ENCODE results near the gene LEKR1. TPM values are rescaled to one million over a fixed set of nuclear protein-coding genes. Genes with fewer than 3 reads are reported as not detected.
"Not testable (repeated sequence)": the region's sequence is repeated elsewhere in the genome, so short reads cannot be mapped to it uniquely, and the experiment has no call there.

LEKR1 gene
- total RNA-seq, 5 donors from 2014 or later (not counting 1 experiment from before 2014, with no cell fraction given) = 1.2 to 3.6 (median 2.8) TPM

DNA sequence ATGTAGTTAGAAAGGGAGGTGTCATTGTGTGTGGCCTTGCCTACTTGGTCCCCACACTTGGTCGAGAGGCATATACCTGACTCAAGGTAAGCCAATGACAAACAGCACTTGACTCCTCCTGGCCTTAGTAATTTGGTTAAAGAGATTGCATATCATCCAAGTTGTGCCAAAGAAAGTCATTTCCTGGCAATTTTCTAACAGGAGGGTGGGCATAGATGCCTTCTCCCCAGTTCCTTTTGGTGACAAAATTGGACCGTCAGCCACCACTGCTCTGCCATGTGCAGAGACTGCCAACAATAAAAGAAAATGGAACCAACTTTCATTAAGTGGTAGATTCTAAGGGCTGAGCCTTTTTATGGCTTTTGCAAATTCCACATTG, 7.9 kb upstream of the LEKR1 start:
- no peaks in the 10 kb centered on the region for H3K27me3 ChIP-seq (replicated peaks in 1 of 2; ENCODE audit: control insufficient read depth in 2 of 2, extremely low read depth in 1 of 2, insufficient read depth in 2 of 2, low read length in 1 of 2)
- H3K27me3 Mint-ChIP-seq = no peaks in the 10 kb centered on the region
- peaks cover 16 to 18% of the 10 kb centered on the region in 2 experiments for H3K4me1 ChIP-seq (ENCODE audit: control insufficient read depth in 1 of 2, extremely low read depth in 1 of 2, insufficient read depth in 2 of 2, low read length in 2 of 2)
- H3K9me3 Mint-ChIP-seq = peaks cover 0 to 2% (median 0%) of the 10 kb centered on the region in 3 donors
- ChIA-PET CTCF (interaction anchor here in 1 of 2 donors (1.0 kb wide), 1 partner anchor 57 kb away, joined by 3 read pairs; no protein-coding TSS in a partner anchor), POLR2A (interaction anchor here (0.7 to 1.0 kb wide), 2 partner anchors 9 to 145 kb away, joined by 3 read pairs; no protein-coding TSS in a partner anchor)
- no peak overlapping the region for H3K4me3 ChIP-seq (ENCODE audit: control insufficient read depth in 1 of 2, extremely low read depth in 1 of 2, low read length in 1 of 2)
- peaks cover 3% of the 10 kb centered on the region for H3K36me3 Mint-ChIP-seq
- peaks cover 23 to 40% (median 36%) of the 10 kb centered on the region in 3 donors for H3K4me1 Mint-ChIP-seq
- 100% methylated on average over 1 of the region's 2 CpGs for WGBS (ENCODE audit: insufficient coverage)
- no peak for ATAC-seq (replicated peaks in 1 of 4)
- H3K36me3 ChIP-seq (ENCODE audit: control insufficient read depth in 2 of 2, extremely low read depth in 1 of 2, insufficient read depth in 1 of 2, low read length in 1 of 2) = no peaks in the 10 kb centered on the region
- no peak overlapping the region for H3K27ac ChIP-seq (ENCODE audit: low read length)
- peak overlapping the region; percentile 88 to 92 (median 89) for H3K4me3 Mint-ChIP-seq
- no peak for DNase-seq
- peak overlapping the region; percentile 98 to 99 for H3K27ac Mint-ChIP-seq
- H3K9me3 ChIP-seq = no peaks in the 10 kb centered on the region

DNA sequence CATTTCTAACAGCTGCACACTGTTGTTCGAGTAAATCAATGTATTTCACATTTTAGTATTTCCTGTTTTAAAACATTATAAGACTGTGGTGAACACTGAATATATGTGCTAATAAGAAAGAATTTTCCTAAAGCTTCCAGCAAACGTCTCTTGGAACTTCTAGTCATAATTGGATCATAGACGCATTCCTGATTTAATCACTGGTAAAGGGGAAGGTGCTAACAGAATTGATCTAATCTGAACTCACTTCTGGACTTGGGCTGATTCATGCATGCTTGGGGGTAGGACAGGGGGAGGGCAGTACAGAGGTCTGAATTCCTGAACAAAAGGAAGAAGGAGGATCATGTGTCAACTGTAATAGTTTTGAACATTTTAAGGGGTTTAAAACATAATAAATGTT, 7.3 kb upstream of the LEKR1 start:
- no peak overlapping the region for H3K4me3 Mint-ChIP-seq
- H3K36me3 ChIP-seq (ENCODE audit: control insufficient read depth in 2 of 2, extremely low read depth in 1 of 2, insufficient read depth in 1 of 2, low read length in 1 of 2) = no peaks in the 10 kb centered on the region
- DNase-seq = no peak
- ChIA-PET CTCF (no interaction called here), POLR2A (interaction anchor here in 1 of 2 donors (1.0 kb wide), 1 partner anchor 8 kb away, joined by 3 read pairs; no protein-coding TSS in a partner anchor)
- no peaks in the 10 kb centered on the region for H3K27me3 ChIP-seq (replicated peaks in 1 of 2; ENCODE audit: control insufficient read depth in 2 of 2, extremely low read depth in 1 of 2, insufficient read depth in 2 of 2, low read length in 1 of 2)
- no peak overlapping the region for H3K4me3 ChIP-seq (ENCODE audit: control insufficient read depth in 1 of 2, extremely low read depth in 1 of 2, low read length in 1 of 2)
- peak overlapping the region in 1 of 2 donors; percentile 73 for H3K27ac Mint-ChIP-seq
- H3K36me3 Mint-ChIP-seq = peaks cover 3% of the 10 kb centered on the region
- peaks cover 15 to 16% of the 10 kb centered on the region in 2 experiments for H3K4me1 ChIP-seq (ENCODE audit: control insufficient read depth in 1 of 2, extremely low read depth in 1 of 2, insufficient read depth in 2 of 2, low read length in 2 of 2)
- H3K4me1 Mint-ChIP-seq = peaks cover 23 to 35% (median 31%) of the 10 kb centered on the region in 3 donors
- H3K9me3 Mint-ChIP-seq = no peaks in the 10 kb centered on the region
- 100% methylated on average over 1 of the region's 3 CpGs for WGBS (ENCODE audit: insufficient coverage)
- no peak overlapping the region for H3K27ac ChIP-seq (ENCODE audit: low read length)
- no peaks in the 10 kb centered on the region for H3K9me3 ChIP-seq
- no peaks in the 10 kb centered on the region for H3K27me3 Mint-ChIP-seq
- no peak for ATAC-seq (replicated peaks in 1 of 4)

DNA sequence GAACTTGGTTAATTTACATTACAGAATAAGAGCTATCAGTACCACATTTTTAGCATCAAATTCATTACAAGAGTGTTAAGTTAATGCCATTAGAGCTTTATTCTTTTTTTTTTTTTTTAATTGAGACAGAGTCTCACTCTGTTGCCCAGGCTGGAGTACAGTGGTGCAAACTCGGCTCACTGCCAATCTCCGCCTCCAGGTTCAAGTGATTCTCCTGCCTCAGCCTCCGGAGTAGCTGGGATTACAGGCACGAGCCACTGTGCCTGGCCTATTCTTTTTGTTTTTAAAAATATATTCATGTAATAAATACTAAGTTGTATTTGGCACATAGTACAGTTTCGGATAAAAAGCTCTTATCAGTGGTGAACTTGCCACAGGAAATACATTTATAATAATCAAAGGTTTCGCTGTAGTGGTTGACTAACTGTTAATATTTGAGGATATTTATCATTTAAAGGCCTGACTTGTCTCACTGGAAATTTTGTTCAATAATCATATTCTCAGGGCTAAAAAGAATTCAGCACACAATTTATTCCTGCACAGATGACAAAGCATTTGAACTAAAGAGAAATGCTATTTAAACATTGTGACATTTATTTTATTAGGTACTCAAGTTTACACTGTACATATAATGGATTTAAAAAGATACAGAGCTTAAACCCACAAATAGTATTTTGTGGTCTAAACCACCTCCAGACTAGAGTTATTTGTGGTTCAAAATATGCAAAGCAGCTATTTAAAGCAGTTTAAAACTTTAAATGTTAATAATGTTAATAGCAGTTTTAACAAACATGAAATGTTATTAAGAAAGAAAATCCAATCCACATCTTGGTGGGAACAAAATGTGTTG, 6.1 kb upstream of the LEKR1 start:
- H3K27ac ChIP-seq (ENCODE audit: low read length) = no peak overlapping the region
- no peak for DNase-seq
- H3K9me3 Mint-ChIP-seq = no peaks in the 10 kb centered on the region
- H3K27me3 ChIP-seq (replicated peaks in 1 of 2; ENCODE audit: control insufficient read depth in 2 of 2, extremely low read depth in 1 of 2, insufficient read depth in 2 of 2, low read length in 1 of 2) = no peaks in the 10 kb centered on the region
- no peak overlapping the region for H3K4me3 Mint-ChIP-seq
- no peak for ATAC-seq (replicated peaks in 1 of 4)
- no peaks in the 10 kb centered on the region for H3K9me3 ChIP-seq
- H3K36me3 ChIP-seq (ENCODE audit: control insufficient read depth in 2 of 2, extremely low read depth in 1 of 2, insufficient read depth in 1 of 2, low read length in 1 of 2) = no peaks in the 10 kb centered on the region
- H3K36me3 Mint-ChIP-seq = peaks cover 3% of the 10 kb centered on the region
- H3K27ac Mint-ChIP-seq = no peak overlapping the region
- ChIA-PET CTCF (interaction anchor here (0.7 kb wide), 2 partner anchors 265 to 339 kb away, joined by 3 to 4 read pairs; partner anchors contain the start of gene SSR3 (in 1 of the 2)), POLR2A (no interaction called here)
- 90% methylated on average over 2 of the region's 6 CpGs for whole genome bisulfite sequencing (ENCODE audit: insufficient coverage)
- peaks cover 15 to 16% of the 10 kb centered on the region in 2 experiments for H3K4me1 ChIP-seq (ENCODE audit: control insufficient read depth in 1 of 2, extremely low read depth in 1 of 2, insufficient read depth in 2 of 2, low read length in 2 of 2)
- H3K27me3 Mint-ChIP-seq = no peaks in the 10 kb centered on the region
- peaks cover 23 to 34% (median 32%) of the 10 kb centered on the region in 3 donors for H3K4me1 Mint-ChIP-seq
- H3K4me3 ChIP-seq (ENCODE audit: control insufficient read depth in 1 of 2, extremely low read depth in 1 of 2, low read length in 1 of 2) = no peak overlapping the region

DNA sequence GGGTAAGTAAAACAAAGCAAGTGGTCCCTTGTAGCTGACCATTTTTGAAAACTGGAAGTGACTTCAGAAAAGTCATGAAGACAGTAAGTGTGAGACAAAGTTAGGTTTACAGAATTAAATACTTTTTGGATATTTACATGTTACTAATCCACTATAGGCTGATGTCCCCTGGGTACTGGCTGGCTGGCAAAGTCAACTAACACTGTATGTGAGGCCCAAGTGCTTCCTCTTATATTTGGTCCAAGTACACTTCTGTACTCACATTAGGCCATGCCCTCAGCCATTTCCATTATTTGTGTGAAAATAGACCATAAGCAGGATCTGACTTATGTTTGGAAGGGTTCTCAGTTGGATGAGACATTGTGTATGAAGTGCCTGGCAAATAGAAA, 5.5 kb upstream of the LEKR1 start:
- no peaks in the 10 kb centered on the region for H3K27me3 ChIP-seq (replicated peaks in 1 of 2; ENCODE audit: control insufficient read depth in 2 of 2, extremely low read depth in 1 of 2, insufficient read depth in 2 of 2, low read length in 1 of 2)
- no peaks in the 10 kb centered on the region for H3K9me3 ChIP-seq
- no peak overlapping the region for H3K27ac ChIP-seq (ENCODE audit: low read length)
- ChIA-PET CTCF (interaction anchor here in 1 of 2 donors (0.6 kb wide), 1 partner anchor 22 kb away, joined by 3 read pairs; no protein-coding TSS in a partner anchor), POLR2A (interaction anchor here in 1 of 2 donors (0.5 kb wide), 1 partner anchor 27 kb away, joined by 3 read pairs; no protein-coding TSS in a partner anchor)
- H3K4me3 Mint-ChIP-seq = no peak overlapping the region
- H3K27me3 Mint-ChIP-seq = no peaks in the 10 kb centered on the region
- ATAC-seq (replicated peaks in 1 of 4) (no peak), DNase-seq (no peak)
- H3K4me1 Mint-ChIP-seq = peaks cover 24 to 34% (median 33%) of the 10 kb centered on the region in 3 donors
- no peak overlapping the region for H3K27ac Mint-ChIP-seq
- H3K4me1 ChIP-seq (ENCODE audit: control insufficient read depth in 1 of 2, extremely low read depth in 1 of 2, insufficient read depth in 2 of 2, low read length in 2 of 2) = peaks cover 16 to 18% of the 10 kb centered on the region in 2 experiments
- no peaks in the 10 kb centered on the region for H3K9me3 Mint-ChIP-seq
- no peak overlapping the region for H3K4me3 ChIP-seq (ENCODE audit: control insufficient read depth in 1 of 2, extremely low read depth in 1 of 2, low read length in 1 of 2)
- no peaks in the 10 kb centered on the region for H3K36me3 ChIP-seq (ENCODE audit: control insufficient read depth in 2 of 2, extremely low read depth in 1 of 2, insufficient read depth in 1 of 2, low read length in 1 of 2)
- peaks cover under 1% of the 10 kb centered on the region for H3K36me3 Mint-ChIP-seq

DNA sequence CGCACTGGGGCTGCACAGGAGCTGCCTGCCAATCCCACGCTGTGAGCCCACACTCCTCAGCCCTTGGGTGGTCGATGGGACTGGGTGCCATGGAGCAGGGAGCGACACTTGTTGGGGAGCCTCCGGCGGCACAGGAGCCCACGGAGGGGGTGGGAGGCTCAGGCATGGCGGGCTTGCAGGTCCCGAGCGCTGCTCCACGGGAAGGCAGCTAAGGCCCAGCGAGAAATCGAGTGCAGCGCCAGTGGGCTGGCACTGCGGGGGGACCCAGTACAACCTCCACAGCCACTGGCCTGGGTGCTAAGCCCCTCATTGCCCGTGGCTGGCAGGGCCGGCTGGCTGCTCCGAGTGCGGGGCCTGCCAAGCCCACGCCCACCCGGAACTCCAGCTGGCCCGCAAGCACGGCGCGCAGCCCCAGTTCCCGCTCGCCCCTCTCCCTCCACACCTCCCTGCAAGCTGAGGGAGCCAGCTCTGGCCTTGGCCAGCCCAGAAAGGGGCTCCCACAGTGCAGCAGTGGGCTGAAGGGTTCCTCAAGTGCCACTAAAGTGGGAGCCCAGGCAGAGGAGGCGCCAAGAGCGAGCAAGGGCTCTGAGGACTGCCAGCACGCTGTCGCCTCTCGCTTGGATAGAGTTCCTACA, 3.4 kb upstream of the LEKR1 start:
- H3K36me3 ChIP-seq (ENCODE audit: control insufficient read depth in 2 of 2, extremely low read depth in 1 of 2, insufficient read depth in 1 of 2, low read length in 1 of 2); CTCF ChIA-PET; H3K36me3 Mint-ChIP-seq; H3K9me3 Mint-ChIP-seq; DNase-seq; ATAC-seq (replicated peaks in 1 of 4); H3K27ac Mint-ChIP-seq; H3K27ac ChIP-seq (ENCODE audit: low read length); H3K27me3 Mint-ChIP-seq; H3K4me3 ChIP-seq (ENCODE audit: control insufficient read depth in 1 of 2, extremely low read depth in 1 of 2, low read length in 1 of 2); H3K27me3 ChIP-seq (replicated peaks in 1 of 2; ENCODE audit: control insufficient read depth in 2 of 2, extremely low read depth in 1 of 2, insufficient read depth in 2 of 2, low read length in 1 of 2); H3K4me3 Mint-ChIP-seq; H3K9me3 ChIP-seq: not testable (repeated sequence)
- H3K4me1 ChIP-seq (ENCODE audit: control insufficient read depth in 1 of 2, extremely low read depth in 1 of 2, insufficient read depth in 2 of 2, low read length in 2 of 2) = peaks cover 9 to 14% of the 10 kb centered on the region in 2 experiments
- peaks cover 27 to 37% (median 33%) of the 10 kb centered on the region in 3 donors for H3K4me1 Mint-ChIP-seq
- POLR2A ChIA-PET = interaction anchor here in 1 of 2 donors (0.6 to 0.7 kb wide), 2 partner anchors 61 to 352 kb away, joined by 3 to 4 read pairs; no protein-coding TSS in a partner anchor
- WGBS (ENCODE audit: insufficient coverage) = 99% methylated on average over 24 of the region's 32 CpGs

DNA sequence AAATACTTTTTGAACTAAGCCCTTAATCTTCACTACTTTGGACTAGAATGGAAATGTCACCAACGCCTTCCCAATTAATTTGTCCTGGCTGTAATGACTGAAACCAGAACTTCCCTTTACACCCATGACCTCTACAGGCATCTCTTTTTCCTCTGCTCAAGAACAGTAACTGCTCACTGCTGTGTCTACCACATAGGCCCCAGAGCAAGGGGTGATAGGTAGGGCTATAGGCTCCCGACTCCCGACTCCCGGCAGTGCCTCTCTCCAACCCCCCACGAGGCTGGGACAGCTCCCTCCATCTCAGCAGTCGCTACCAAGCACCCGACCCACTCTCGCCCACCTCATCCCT, 384 bp upstream of the LEKR1 start:
- Mint-ChIP-seq H3K27me3 (no peaks in the 10 kb centered on the region), H3K4me3 (peak overlapping the region; percentile 86 to 93 (median 91)), H3K36me3 (no peaks in the 10 kb centered on the region), H3K9me3 (no peaks in the 10 kb centered on the region), H3K27ac (peak overlapping the region; percentile 91 to 97), H3K4me1 (peaks cover 24 to 29% (median 26%) of the 10 kb centered on the region in 3 donors)
- DNase-seq = no peak
- no peak for ATAC-seq (replicated peaks in 1 of 4)
- under 1% methylated on average over 7 of the region's 8 CpGs for WGBS (ENCODE audit: insufficient coverage)
- POLR2A ChIA-PET = interaction anchor here in 1 of 2 donors (0.6 to 0.7 kb wide), 2 partner anchors 9 to 40 kb away, joined by 3 read pairs; no protein-coding TSS in a partner anchor
- no peaks in the 10 kb centered on the region for H3K36me3 ChIP-seq (ENCODE audit: control insufficient read depth in 2 of 2, extremely low read depth in 1 of 2, insufficient read depth in 1 of 2, low read length in 1 of 2)
- no peaks in the 10 kb centered on the region for H3K27me3 ChIP-seq (replicated peaks in 1 of 2; ENCODE audit: control insufficient read depth in 2 of 2, extremely low read depth in 1 of 2, insufficient read depth in 2 of 2, low read length in 1 of 2)
- peaks cover 2 to 8% of the 10 kb centered on the region in 2 experiments for H3K4me1 ChIP-seq (ENCODE audit: control insufficient read depth in 1 of 2, extremely low read depth in 1 of 2, insufficient read depth in 2 of 2, low read length in 2 of 2)
- peak overlapping the region; percentile 85 for H3K27ac ChIP-seq (ENCODE audit: low read length)
- peak overlapping the region; percentile 71 to 80 for H3K4me3 ChIP-seq (ENCODE audit: control insufficient read depth in 1 of 2, extremely low read depth in 1 of 2, low read length in 1 of 2)
- CTCF ChIA-PET = no interaction called here
- H3K9me3 ChIP-seq = no peaks in the 10 kb centered on the region
